ENCODE measurements around the gene LAIR2. TPM values are rescaled to one million over a fixed set of nuclear protein-coding genes. Genes with fewer than 3 reads are reported as not detected.
"Not testable (repeated sequence)": the region's sequence is repeated elsewhere in the genome, so short reads cannot be mapped to it uniquely, and the experiment has no call there.

LAIR2 gene
- total and polyA plus RNA-seq, 2 experiments from 2014 or later = not detected

DNA sequence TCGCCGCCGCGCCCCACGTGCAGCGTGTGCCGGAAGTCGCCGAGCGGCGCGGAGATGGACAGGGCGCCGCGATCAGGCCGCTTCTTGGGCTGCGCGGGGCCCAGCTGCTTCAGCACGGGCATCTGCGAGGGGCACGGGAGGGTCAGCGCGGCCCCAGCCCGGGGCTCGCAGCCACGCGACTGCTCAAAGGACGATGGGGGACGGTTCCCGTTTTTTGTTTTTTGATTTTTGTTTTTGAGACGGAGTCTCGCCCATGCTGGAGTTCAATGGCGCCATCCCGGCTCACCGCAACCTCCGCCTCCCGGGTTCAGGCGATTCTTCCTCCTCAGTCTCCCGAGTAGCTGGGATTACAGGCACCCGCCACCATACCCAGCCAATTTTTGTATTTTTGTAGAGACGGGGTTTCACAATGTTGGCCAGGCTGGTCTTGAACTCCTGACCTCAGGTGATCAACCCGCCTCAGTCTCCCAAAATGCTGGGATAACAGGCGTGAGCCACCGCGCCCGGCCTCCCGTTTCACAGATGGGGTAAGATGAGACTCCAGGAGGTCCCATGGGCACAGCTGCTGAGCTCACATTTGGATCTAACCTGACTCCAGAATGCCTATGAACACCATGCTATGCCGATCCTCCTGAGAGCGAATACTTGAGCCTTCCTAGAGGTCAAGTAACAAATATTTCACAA is 37.1 kb upstream of the LAIR2 start:
- no peak for TF ChIP-seq POLR2AphosphoS5 (IDR thresholded peaks at IDR 0.05; ENCODE audit: low read depth)
- TF ChIP-seq, protein P1, sequence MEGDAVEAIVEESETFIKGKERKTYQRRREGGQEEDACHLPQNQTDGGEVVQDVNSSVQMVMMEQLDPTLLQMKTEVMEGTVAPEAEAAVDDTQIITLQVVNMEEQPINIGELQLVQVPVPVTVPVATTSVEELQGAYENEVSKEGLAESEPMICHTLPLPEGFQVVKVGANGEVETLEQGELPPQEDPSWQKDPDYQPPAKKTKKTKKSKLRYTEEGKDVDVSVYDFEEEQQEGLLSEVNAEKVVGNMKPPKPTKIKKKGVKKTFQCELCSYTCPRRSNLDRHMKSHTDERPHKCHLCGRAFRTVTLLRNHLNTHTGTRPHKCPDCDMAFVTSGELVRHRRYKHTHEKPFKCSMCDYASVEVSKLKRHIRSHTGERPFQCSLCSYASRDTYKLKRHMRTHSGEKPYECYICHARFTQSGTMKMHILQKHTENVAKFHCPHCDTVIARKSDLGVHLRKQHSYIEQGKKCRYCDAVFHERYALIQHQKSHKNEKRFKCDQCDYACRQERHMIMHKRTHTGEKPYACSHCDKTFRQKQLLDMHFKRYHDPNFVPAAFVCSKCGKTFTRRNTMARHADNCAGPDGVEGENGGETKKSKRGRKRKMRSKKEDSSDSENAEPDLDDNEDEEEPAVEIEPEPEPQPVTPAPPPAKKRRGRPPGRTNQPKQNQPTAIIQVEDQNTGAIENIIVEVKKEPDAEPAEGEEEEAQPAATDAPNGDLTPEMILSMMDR (conservative IDR thresholded peaks at IDR 0.05; ENCODE audit: low read depth in 2 of 2) = no peak; a peak in 1 of 4 replicates
- TF ChIP-seq CREB1 (CRISPR knock-in tag; IDR thresholded peaks at IDR 0.05; ENCODE audit: low read depth) = no peak
- TF ChIP-seq ZNF331 (CRISPR knock-in tag; IDR thresholded peaks at IDR 0.05; ENCODE audit: low read depth) = no peak
- TF ChIP-seq ZNF114 (CRISPR knock-in tag; IDR thresholded peaks at IDR 0.05) = no peak
- TF ChIP-seq, protein P2, sequence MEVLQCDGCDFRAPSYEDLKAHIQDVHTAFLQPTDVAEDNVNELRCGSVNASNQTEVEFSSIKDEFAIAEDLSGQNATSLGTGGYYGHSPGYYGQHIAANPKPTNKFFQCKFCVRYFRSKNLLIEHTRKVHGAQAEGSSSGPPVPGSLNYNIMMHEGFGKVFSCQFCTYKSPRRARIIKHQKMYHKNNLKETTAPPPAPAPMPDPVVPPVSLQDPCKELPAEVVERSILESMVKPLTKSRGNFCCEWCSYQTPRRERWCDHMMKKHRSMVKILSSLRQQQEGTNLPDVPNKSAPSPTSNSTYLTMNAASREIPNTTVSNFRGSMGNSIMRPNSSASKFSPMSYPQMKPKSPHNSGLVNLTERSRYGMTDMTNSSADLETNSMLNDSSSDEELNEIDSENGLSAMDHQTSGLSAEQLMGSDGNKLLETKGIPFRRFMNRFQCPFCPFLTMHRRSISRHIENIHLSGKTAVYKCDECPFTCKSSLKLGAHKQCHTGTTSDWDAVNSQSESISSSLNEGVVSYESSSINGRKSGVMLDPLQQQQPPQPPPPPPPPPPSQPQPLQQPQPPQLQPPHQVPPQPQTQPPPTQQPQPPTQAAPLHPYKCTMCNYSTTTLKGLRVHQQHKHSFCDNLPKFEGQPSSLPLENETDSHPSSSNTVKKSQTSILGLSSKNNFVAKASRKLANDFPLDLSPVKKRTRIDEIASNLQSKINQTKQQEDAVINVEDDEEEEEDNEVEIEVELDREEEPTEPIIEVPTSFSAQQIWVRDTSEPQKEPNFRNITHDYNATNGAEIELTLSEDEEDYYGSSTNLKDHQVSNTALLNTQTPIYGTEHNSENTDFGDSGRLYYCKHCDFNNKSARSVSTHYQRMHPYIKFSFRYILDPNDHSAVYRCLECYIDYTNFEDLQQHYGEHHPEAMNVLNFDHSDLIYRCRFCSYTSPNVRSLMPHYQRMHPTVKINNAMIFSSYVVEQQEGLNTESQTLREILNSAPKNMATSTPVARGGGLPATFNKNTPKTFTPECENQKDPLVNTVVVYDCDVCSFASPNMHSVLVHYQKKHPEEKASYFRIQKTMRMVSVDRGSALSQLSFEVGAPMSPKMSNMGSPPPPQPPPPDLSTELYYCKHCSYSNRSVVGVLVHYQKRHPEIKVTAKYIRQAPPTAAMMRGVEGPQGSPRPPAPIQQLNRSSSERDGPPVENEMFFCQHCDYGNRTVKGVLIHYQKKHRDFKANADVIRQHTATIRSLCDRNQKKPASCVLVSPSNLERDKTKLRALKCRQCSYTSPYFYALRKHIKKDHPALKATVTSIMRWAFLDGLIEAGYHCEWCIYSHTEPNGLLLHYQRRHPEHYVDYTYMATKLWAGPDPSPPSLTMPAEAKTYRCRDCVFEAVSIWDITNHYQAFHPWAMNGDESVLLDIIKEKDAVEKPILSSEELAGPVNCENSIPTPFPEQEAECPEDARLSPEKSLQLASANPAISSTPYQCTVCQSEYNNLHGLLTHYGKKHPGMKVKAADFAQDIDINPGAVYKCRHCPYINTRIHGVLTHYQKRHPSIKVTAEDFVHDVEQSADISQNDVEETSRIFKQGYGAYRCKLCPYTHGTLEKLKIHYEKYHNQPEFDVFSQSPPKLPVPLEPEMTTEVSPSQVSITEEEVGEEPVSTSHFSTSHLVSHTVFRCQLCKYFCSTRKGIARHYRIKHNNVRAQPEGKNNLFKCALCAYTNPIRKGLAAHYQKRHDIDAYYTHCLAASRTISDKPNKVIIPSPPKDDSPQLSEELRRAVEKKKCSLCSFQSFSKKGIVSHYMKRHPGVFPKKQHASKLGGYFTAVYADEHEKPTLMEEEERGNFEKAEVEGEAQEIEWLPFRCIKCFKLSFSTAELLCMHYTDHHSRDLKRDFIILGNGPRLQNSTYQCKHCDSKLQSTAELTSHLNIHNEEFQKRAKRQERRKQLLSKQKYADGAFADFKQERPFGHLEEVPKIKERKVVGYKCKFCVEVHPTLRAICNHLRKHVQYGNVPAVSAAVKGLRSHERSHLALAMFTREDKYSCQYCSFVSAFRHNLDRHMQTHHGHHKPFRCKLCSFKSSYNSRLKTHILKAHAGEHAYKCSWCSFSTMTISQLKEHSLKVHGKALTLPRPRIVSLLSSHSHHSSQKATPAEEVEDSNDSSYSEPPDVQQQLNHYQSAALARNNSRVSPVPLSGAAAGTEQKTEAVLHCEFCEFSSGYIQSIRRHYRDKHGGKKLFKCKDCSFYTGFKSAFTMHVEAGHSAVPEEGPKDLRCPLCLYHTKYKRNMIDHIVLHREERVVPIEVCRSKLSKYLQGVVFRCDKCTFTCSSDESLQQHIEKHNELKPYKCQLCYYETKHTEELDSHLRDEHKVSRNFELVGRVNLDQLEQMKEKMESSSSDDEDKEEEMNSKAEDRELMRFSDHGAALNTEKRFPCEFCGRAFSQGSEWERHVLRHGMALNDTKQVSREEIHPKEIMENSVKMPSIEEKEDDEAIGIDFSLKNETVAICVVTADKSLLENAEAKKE (CRISPR knock-in tag; IDR thresholded peaks at IDR 0.05) = no peak
- no peak for TF ChIP-seq EZH2phosphoT487 (IDR thresholded peaks at IDR 0.05; ENCODE audit: unreplicated experiment)
- no peak for TF ChIP-seq NANOG (IDR thresholded peaks at IDR 0.05; ENCODE audit: borderline replicate concordance)
- TF ChIP-seq, protein P3, sequence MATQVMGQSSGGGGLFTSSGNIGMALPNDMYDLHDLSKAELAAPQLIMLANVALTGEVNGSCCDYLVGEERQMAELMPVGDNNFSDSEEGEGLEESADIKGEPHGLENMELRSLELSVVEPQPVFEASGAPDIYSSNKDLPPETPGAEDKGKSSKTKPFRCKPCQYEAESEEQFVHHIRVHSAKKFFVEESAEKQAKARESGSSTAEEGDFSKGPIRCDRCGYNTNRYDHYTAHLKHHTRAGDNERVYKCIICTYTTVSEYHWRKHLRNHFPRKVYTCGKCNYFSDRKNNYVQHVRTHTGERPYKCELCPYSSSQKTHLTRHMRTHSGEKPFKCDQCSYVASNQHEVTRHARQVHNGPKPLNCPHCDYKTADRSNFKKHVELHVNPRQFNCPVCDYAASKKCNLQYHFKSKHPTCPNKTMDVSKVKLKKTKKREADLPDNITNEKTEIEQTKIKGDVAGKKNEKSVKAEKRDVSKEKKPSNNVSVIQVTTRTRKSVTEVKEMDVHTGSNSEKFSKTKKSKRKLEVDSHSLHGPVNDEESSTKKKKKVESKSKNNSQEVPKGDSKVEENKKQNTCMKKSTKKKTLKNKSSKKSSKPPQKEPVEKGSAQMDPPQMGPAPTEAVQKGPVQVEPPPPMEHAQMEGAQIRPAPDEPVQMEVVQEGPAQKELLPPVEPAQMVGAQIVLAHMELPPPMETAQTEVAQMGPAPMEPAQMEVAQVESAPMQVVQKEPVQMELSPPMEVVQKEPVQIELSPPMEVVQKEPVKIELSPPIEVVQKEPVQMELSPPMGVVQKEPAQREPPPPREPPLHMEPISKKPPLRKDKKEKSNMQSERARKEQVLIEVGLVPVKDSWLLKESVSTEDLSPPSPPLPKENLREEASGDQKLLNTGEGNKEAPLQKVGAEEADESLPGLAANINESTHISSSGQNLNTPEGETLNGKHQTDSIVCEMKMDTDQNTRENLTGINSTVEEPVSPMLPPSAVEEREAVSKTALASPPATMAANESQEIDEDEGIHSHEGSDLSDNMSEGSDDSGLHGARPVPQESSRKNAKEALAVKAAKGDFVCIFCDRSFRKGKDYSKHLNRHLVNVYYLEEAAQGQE (IDR thresholded peaks at IDR 0.05; ENCODE audit: unreplicated experiment) = no peak
- no peak for TF ChIP-seq EZH2 (IDR thresholded peaks at IDR 0.05; ENCODE audit: low read depth, unreplicated experiment)
- ATAC-seq = no peak
- H3K4me3 Mint-ChIP-seq = peak overlapping the region; percentile 58
- H4K20me1 ChIP-seq (replicated peaks; ENCODE audit: insufficient read depth) = no peaks in the 10 kb centered on the region; the same call in 1 of the 2 replicates
- peaks cover 21% of the 10 kb centered on the region for H3K4me1 Mint-ChIP-seq
- H3K27me3 Mint-ChIP-seq (ENCODE audit: insufficient read depth, low read depth, poor library complexity) = peaks cover 36% of the 10 kb centered on the region
- no peak overlapping the region for H3K27ac ChIP-seq (ENCODE audit: low read depth)
- H3F3A ChIP-seq (replicated peaks; ENCODE audit: low read depth) = peaks cover 9% of the 10 kb centered on the region; the same call in 1 of the 2 replicates
- H3K4me1 ChIP-seq (ENCODE audit: insufficient read depth) = peaks cover 11% of the 10 kb centered on the region
- peaks cover 30% of the 10 kb centered on the region for H3K27me3 ChIP-seq (ENCODE audit: insufficient read depth)
- H3K36me3 Mint-ChIP-seq (ENCODE audit: low read depth) = peaks cover 13% of the 10 kb centered on the region
- H3K9me2 ChIP-seq (ENCODE audit: insufficient read depth) = no peaks in the 10 kb centered on the region
- DNase-seq (ENCODE audit: low spot score) = peak; percentile 54
- H3K79me2 ChIP-seq (replicated peaks; ENCODE audit: insufficient read depth) = no peaks in the 10 kb centered on the region; the same call in 1 of the 2 replicates
- peak overlapping the region; percentile 56; the same call in 1 of the 2 replicates for H2AFZ ChIP-seq
- peaks cover 5% of the 10 kb centered on the region; the same call in 1 of the 3 replicates for H3K9me3 Mint-ChIP-seq
- H3K4me3 ChIP-seq = peak overlapping the region; percentile 38; the same call in 1 of the 2 replicates
- no peaks in the 10 kb centered on the region for H3K36me3 ChIP-seq (ENCODE audit: insufficient read depth)
- H3K4me2 ChIP-seq = no peak overlapping the region
- H3K27ac Mint-ChIP-seq = no peak overlapping the region

DNA sequence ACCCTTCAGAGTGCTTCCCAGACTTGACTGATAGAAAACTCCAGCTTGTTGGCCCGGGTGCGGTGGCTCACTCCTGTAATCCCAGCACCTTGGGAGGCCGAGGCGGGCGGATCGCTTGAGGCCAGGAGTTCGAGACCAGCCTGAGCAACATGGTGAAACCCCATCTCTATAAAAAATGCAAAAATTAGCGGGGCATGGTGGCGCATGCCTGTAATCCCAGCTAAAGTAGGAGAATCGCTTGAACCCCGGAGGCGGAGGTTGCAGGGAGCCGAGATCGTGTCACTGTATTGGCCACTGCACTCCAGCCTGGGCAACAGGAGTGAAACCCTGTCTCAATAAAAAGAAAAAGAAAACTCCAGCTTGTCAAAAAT is 36.5 kb upstream of the LAIR2 start:
- not testable (repeated sequence) for H3K36me3 Mint-ChIP-seq (ENCODE audit: low read depth)
- peak overlapping the region; percentile 58; the same call in 2 of the 3 replicates for H3K4me3 Mint-ChIP-seq

More for the DNA sequence above, 36.5 kb upstream of the LAIR2 start:
- H3K79me2 ChIP-seq (replicated peaks; ENCODE audit: insufficient read depth); H3K4me3 ChIP-seq; H3K9me2 ChIP-seq (ENCODE audit: insufficient read depth); H3K36me3 ChIP-seq (ENCODE audit: insufficient read depth); H3K9me3 Mint-ChIP-seq; H3K27ac ChIP-seq (ENCODE audit: low read depth); H3K27ac Mint-ChIP-seq; H3K4me2 ChIP-seq; H3F3A ChIP-seq (replicated peaks; ENCODE audit: low read depth); ATAC-seq; H4K20me1 ChIP-seq (replicated peaks; ENCODE audit: insufficient read depth); DNase-seq (ENCODE audit: low spot score); H2AFZ ChIP-seq: not testable (repeated sequence)
- H3K4me1 ChIP-seq (ENCODE audit: insufficient read depth) = peaks cover 11% of the 10 kb centered on the region
- peaks cover 25% of the 10 kb centered on the region for H3K4me1 Mint-ChIP-seq
- peaks cover 35% of the 10 kb centered on the region for H3K27me3 ChIP-seq (ENCODE audit: insufficient read depth)
- H3K27me3 Mint-ChIP-seq (ENCODE audit: insufficient read depth, low read depth, poor library complexity) = peaks cover 40% of the 10 kb centered on the region
